LNCAP (cell line): Measurements from ENCODE around the gene UBL7.

Experiments used
- TF ChIP-seq, protein P1 (sequence below): fragments of 450-650 bp; IDR thresholded peaks from 2 replicates; pipeline ENCODE4 v1.5.1; 2017; ENCODE audit warnings: mild to moderate bottlenecking

Gene UBL7

DNA sequence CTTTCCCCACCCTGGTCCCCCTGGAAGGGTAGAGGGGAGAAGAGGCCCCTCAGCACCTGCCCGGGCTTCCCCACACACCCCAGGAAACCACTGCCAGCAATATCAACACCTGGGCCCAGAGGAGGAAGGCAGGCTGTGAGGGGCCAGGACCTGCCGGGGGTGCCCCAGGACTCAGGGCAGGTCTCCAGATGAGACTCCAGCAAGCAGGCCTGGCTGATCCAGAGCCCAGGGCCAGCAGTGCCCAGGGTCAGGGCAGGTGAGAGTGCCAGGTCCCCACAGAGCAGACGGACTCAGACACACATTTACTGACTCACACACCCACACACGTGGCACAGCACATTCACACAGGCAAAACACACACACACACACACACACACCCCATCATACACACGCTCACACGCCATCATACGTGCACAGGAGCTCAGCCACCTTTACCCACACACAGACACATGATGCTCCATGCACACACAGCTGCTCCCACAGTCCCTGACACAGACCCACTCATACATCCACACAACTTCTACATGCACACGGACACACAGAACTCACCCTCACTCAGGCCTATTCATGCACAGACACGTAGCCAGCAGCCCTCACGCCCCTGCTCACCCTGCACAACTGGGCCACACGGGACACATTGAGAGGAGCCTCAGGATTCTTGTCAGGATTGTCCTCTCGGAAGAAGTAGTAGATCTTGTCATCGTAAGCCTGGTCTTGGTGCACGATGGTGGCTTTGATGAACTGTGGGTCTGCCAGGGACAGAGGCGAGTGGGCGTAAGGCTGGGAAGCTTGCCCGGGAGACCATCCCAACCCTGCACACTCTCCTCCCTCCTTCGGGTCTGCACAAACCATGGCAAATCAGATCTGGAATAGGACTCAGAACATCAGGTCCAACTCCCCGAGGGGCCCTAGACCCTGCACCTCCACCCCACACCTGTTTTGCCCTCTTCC lies 44.7 kb downstream of the UBL7 start:
- TF ChIP-seq, protein P1, sequence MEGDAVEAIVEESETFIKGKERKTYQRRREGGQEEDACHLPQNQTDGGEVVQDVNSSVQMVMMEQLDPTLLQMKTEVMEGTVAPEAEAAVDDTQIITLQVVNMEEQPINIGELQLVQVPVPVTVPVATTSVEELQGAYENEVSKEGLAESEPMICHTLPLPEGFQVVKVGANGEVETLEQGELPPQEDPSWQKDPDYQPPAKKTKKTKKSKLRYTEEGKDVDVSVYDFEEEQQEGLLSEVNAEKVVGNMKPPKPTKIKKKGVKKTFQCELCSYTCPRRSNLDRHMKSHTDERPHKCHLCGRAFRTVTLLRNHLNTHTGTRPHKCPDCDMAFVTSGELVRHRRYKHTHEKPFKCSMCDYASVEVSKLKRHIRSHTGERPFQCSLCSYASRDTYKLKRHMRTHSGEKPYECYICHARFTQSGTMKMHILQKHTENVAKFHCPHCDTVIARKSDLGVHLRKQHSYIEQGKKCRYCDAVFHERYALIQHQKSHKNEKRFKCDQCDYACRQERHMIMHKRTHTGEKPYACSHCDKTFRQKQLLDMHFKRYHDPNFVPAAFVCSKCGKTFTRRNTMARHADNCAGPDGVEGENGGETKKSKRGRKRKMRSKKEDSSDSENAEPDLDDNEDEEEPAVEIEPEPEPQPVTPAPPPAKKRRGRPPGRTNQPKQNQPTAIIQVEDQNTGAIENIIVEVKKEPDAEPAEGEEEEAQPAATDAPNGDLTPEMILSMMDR = no peak

DNA sequence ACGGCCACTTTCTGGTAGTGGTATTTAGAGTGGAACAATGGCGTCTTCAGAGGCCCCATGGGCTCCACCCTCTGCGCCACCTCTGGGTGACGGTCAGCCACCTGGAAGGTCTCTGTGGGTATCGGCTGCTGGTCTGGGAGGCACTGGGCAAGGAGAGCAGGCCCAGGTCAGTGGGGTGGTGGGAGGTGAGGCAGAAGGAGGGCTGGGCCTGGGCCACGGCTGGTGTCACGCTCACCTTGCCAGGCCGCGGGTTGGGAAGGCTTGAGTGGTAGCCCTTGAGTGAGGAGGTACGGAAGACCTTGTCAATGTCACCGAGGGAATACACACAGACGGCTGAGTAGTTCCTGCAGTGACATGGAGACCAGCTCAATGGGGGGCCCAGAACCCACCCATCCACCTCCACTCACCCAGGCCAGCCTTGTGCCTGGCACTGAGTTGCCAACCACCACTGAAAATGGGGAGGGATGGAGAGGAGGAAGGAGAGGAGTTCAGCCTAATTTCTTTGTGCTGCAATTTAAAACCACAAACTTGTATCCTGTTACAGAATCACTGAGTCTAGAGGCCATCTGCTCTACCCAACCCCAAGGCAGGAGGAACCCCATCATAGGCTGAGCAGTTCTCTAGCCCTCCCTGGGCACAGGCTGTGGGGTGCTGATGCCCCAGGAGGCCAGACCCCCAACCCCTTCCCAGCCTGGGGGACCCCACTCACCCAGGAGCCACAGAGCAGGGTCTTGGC lies 46.2 kb downstream of the UBL7 start:
- TF ChIP-seq, protein P1 = no peak

DNA sequence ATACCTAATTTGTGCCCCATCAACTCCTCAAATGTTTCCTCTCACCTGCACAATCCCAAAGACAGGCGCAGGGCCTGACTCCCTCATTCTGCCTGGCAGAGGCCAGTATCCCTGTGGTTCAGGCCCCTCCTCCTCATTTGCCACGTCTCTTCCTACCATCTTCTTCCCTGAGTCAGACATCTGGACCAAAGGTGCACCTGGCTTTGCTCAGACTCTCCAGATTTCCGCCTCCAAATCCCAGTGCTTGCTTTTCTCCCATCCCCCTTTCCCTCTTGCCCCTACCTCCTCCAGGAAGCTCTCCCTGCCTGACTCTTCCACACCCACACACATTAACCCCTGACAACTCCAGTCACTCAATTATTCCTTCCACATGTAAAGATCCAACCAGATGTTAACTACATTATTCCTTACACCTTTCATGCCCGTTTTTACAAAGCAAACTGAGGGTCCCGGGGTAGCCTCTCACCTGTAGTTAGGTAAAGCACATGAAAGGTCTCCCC lies 46.8 kb downstream of the UBL7 start:
- TF ChIP-seq, protein P1 = no peak

DNA sequence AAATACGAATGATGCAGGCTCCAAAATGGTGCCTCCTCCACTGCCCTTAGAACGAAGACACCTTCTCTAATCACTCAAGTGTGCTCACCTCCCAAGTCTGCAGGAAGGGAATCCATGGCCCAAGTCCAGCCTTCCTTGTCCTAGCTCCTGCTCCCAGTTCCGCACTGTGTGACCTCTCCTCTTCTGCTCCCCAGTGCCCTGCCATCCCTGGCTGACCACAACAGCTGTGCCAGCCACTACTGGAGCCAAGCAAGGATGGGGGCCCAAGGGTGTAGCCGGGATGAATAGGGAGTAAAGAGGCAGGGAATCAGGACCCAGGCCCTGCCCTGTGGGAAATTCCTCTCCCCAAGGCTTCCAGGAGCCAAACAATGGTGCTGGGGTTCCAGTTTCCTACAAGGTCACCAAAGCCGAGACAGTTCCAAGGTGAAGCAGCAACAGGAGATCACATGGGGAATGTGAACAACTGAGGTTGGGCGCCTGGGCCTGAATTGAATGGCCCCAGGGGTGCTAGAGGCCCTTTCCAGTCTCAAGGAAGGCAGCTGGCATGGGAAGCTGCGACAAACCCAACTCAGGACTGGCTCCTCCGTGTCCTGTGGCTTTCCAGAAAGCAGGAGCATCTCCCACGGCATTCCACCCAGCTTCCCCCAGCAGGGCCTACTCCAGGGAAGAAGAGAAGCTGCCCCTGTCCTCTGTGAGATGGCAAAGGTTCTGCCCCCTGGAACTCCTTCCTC lies 47.4 kb downstream of the UBL7 start:
- TF ChIP-seq, protein P1 = no peak

DNA sequence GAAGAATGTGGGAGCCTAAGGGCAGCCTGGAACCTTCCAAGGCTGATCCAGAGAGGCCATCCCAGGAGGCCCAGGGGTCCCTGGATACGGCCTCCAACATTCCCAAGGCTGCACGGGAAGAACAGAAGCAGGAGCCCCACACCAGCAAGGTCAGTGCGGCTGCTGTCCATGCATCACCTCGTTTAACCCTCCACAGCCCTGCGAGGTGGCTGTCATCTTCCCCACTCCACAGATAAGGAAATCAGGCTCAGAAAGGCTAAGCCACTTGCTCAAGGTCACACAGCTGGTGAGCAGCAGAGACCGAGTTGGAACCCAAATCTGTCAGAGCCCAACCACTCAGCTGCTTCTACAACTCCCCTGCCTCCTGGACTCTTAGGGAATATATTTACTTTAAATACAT lies 48.8 kb downstream of the UBL7 start:
- TF ChIP-seq, protein P1 = no peak

DNA sequence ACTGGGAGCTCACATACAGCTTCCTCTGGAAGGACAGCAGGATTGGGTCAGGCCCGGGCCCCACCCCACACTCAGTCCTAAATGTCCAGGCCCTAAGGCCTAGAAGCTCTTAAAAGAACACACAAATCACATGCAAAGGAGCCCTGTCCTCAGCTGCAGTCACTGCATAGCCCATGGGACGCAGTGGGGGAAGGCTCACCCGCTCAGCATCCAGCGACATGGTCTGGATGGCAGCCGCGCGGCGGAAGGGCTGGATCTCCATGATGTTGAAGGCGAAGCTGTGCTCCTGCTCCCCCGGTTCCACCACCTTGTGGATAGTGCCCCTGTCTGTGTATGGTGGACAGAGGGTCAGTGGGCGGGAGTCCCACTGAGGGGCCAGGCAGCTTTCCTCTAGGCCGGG lies 49.3 kb downstream of the UBL7 start:
- TF ChIP-seq, protein P1 = no peak

DNA sequence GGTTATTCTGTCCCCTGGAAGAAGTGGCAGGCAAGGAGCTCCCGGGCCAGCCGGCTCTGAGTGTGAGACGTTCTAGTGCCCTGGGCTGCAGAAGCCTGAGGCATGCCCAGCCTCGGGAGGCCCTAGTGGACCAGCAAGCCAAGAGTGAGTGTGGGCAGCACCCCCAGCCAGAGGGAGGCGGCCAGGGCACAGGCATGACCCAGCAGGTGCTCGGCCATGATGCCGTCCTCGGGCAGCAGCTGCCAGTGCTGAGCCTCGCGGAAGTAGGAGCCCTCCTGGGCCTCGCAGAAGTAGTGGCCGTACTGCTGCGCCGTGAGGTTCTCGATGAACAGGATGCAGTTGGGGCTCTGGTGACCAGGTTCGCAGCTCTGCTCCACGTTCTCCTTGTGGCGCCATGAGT lies 50.5 kb downstream of the UBL7 start:
- TF ChIP-seq, protein P1 = no peak
